SK-N-SH treated with all-trans-retinoic acid at 6 μM for 48 hours (cell line): ENCODE results near the gene COMMD10.
A peak's percentile ranks its signal among the peaks of the same experiment; 100 is the strongest.

Experiments
- ATAC-seq: fragments of 200-7000 bp; cut with Tn5 transposase; 3 replicates; pipeline ENCODE4 v1.9.1; 2020; ENCODE audit warnings: mild to moderate bottlenecking, moderate library complexity
- ARNTL ChIP-seq: fragments of 450-650 bp; formaldehyde crosslinking; IDR thresholded peaks from 2 replicates; pipeline ENCODE4 v1.5.0; 2020; ENCODE audit warnings: low read depth, mild to moderate bottlenecking, moderate library complexity, borderline replicate concordance
- BACH2 ChIP-seq: fragments of 250-450 bp; sonication (Bioruptor Pico); IDR thresholded peaks from 2 replicates; pipeline ENCODE4 v1.9.0; 2021; ENCODE audit warnings: mild to moderate bottlenecking, borderline replicate concordance
- CREB5 ChIP-seq: fragments of 250-450 bp; sonication (Bioruptor Pico); IDR thresholded peaks from 2 replicates; pipeline ENCODE4 v1.5.1; 2020; ENCODE audit warnings: low read depth, mild to moderate bottlenecking, moderate library complexity
- CSDC2 ChIP-seq: fragments of 250-450 bp; sonication (Bioruptor Pico); IDR thresholded peaks from 2 replicates; pipeline ENCODE4 v1.5.0; 2020; ENCODE audit warnings: mild to moderate bottlenecking, moderate library complexity
- ESRRG ChIP-seq: fragments of 250-450 bp; sonication (Bioruptor Pico); IDR thresholded peaks from 2 replicates; pipeline ENCODE4 v1.6.1; 2021; ENCODE audit warnings: mild to moderate bottlenecking
- GLIS3 ChIP-seq: fragments of 250-450 bp; sonication (Bioruptor Pico); IDR thresholded peaks from 2 replicates; pipeline ENCODE4 v1.5.0; 2020; ENCODE audit warnings: mild to moderate bottlenecking, moderate library complexity
- ISL1 ChIP-seq: fragments of 250-450 bp; sonication (Bioruptor Pico); IDR thresholded peaks from 2 replicates; pipeline ENCODE4 v2.1.2; 2022; ENCODE audit warnings: mild to moderate bottlenecking, moderate library complexity
- OSR1 ChIP-seq: fragments of 250-450 bp; sonication (Bioruptor Pico); IDR thresholded peaks from 2 replicates; pipeline ENCODE4 v1.8.0; 2022; ENCODE audit warnings: moderate library complexity, mild to moderate bottlenecking, inconsistent platforms
- POU6F1 ChIP-seq: fragments of 250-450 bp; sonication (Bioruptor Pico); IDR thresholded peaks from 2 replicates; pipeline ENCODE4 v1.8.0; 2021; ENCODE audit warnings: low read depth, mild to moderate bottlenecking, moderate library complexity, borderline replicate concordance
- PPARA ChIP-seq: fragments of 250-450 bp; sonication (Bioruptor Pico); IDR thresholded peaks from 2 replicates; pipeline ENCODE4 v1.5.0; 2020; ENCODE audit warnings: mild to moderate bottlenecking, borderline replicate concordance
- SNAI2 ChIP-seq: fragments of 250-450 bp; sonication (Bioruptor Pico); IDR thresholded peaks from 2 replicates; pipeline ENCODE4 v1.5.0; 2020; ENCODE audit warnings: mild to moderate bottlenecking, moderate library complexity
- TCF4 ChIP-seq: fragments of 250-450 bp; sonication (Bioruptor Pico); IDR thresholded peaks from 2 replicates; pipeline ENCODE4 v1.8.0; 2021; ENCODE audit warnings: mild to moderate bottlenecking, moderate library complexity, borderline replicate concordance
- TOX ChIP-seq: fragments of 250-450 bp; sonication (Bioruptor Pico); IDR thresholded peaks from 2 replicates; pipeline ENCODE4 v1.8.0; 2021; ENCODE audit warnings: mild to moderate bottlenecking, moderate library complexity, borderline replicate concordance
- TSHZ2 ChIP-seq: fragments of 250-450 bp; sonication (Bioruptor Pico); IDR thresholded peaks from 2 replicates; pipeline ENCODE4 v1.5.0; 2020; ENCODE audit warnings: mild to moderate bottlenecking, moderate library complexity
- ZC3H10 ChIP-seq: fragments of 250-450 bp; sonication (Bioruptor Pico); IDR thresholded peaks from 2 replicates; pipeline ENCODE4 v1.5.1; 2021; ENCODE audit warnings: mild to moderate bottlenecking, moderate library complexity
- ZFP3 ChIP-seq: fragments of 250-450 bp; sonication (Bioruptor Pico); IDR thresholded peaks from 2 replicates; pipeline ENCODE4 v1.5.0; 2020; ENCODE audit warnings: mild to moderate bottlenecking, moderate library complexity
- ZNF70 ChIP-seq: fragments of 450-650 bp; formaldehyde crosslinking; IDR thresholded peaks from 2 replicates; pipeline ENCODE4 v1.5.0; 2020; ENCODE audit warnings: mild to moderate bottlenecking, moderate library complexity
- ZNF8 ChIP-seq: fragments of 450-650 bp; formaldehyde crosslinking; IDR thresholded peaks from 2 replicates; pipeline ENCODE4 v1.5.0; 2020; ENCODE audit warnings: mild to moderate bottlenecking, moderate library complexity

Gene COMMD10

GRCh38 chr5:116289276-116289675 lies 204.5 kb downstream of the COMMD10 start:
- no peak for TF ChIP-seq ARNTL
- no peak for TF ChIP-seq ZNF8 (CRISPR knock-in tag)
- TF ChIP-seq TSHZ2 (CRISPR knock-in tag), result no peak
- TF ChIP-seq CSDC2 (CRISPR knock-in tag), result no peak
- ATAC-seq, result no peak

- ATAC-seq, result no peak
- peak; percentile 39; the same call in 1 of the 2 replicates for TF ChIP-seq ISL1 (CRISPR knock-in tag)
- TF ChIP-seq BACH2 (CRISPR knock-in tag), result no peak
Observed at GRCh38 chr5:116291271-116291670, 206.4 kb downstream of the COMMD10 start.

- TF ChIP-seq ISL1 (CRISPR knock-in tag), result no peak
- TF ChIP-seq TCF4 (CRISPR knock-in tag), result no peak
- no peak for TF ChIP-seq POU6F1
- TF ChIP-seq CREB5 (CRISPR knock-in tag), result no peak
- no peak for TF ChIP-seq ZNF8 (CRISPR knock-in tag)
- TF ChIP-seq ESRRG (CRISPR knock-in tag), result no peak
- TF ChIP-seq SNAI2, result no peak
- no peak for TF ChIP-seq GLIS3 (CRISPR knock-in tag)
- ATAC-seq, result no peak
Observed at GRCh38 chr5:116292321-116292720, 207.5 kb downstream of the COMMD10 start.

- TF ChIP-seq ZFP3 (CRISPR knock-in tag), result no peak
- no peak for TF ChIP-seq PPARA
- no peak for TF ChIP-seq ZNF70
- no peak for TF ChIP-seq ARNTL
- TF ChIP-seq GLIS3 (CRISPR knock-in tag), result no peak
- no peak for TF ChIP-seq BACH2 (CRISPR knock-in tag)
- TF ChIP-seq CREB5 (CRISPR knock-in tag), result no peak
- TF ChIP-seq TCF4 (CRISPR knock-in tag), result no peak
- no peak for TF ChIP-seq ESRRG (CRISPR knock-in tag)
- no peak for TF ChIP-seq ISL1 (CRISPR knock-in tag)
- no peak for TF ChIP-seq ZC3H10 (CRISPR knock-in tag)
- TF ChIP-seq TOX (CRISPR knock-in tag), result no peak
- no peak for TF ChIP-seq OSR1 (CRISPR knock-in tag)
- no peak for TF ChIP-seq POU6F1
- TF ChIP-seq, all 23 proteins: peak for 0
- no peak for ATAC-seq
Observed at GRCh38 chr5:116296335-116297072, 211.7 kb downstream of the COMMD10 start.
